ENCODE data around the gene XYLT1. TPM values are rescaled to one million over a fixed set of nuclear protein-coding genes. Genes with fewer than 3 reads are reported as not detected.
"Not testable (repeated sequence)": the region's sequence is repeated elsewhere in the genome, so short reads cannot be mapped to it uniquely, and the experiment has no call there.

XYLT1 gene
- total RNA-seq, 1 experiment from 2014 or later, result 12.5 TPM

DNA sequence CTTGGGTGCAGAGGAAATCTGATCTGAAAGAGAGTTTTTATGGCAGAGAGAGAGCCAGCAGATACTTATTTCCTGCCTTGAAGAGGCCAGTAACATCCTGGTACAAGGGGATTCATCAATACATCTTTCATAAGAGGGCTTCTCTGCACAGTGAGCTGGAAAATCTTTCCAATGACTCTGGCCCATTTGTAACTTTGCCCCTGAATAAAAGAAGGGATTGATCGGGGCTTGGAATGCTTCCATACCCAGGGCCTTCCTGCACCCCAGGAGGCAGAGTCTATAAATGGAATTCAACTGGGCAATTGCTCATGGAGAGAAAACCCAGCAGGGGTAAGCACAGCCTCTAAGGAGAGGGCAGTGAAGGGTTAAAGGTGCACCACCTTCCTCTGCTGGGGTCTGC is 163.3 kb downstream of the XYLT1 start:
- no peak overlapping the region for H3K4me3 Mint-ChIP-seq (ENCODE audit: unreplicated experiment)
- H3K4me1 ChIP-seq, result peaks cover 32% of the 10 kb centered on the region
- intact Hi-C loops (cut with micrococcal nuclease; ENCODE audit: unreplicated experiment), result loop anchor here (10.0 kb wide), 1 partner anchor 157 kb away; no protein-coding TSS in a partner anchor
- no TSS peak for BruUV-seq (replicated peaks)
- H3K36me3 Mint-ChIP-seq (ENCODE audit: insufficient read depth, unreplicated experiment), result peaks cover 6% of the 10 kb centered on the region
- TF ChIP-seq, protein P1, sequence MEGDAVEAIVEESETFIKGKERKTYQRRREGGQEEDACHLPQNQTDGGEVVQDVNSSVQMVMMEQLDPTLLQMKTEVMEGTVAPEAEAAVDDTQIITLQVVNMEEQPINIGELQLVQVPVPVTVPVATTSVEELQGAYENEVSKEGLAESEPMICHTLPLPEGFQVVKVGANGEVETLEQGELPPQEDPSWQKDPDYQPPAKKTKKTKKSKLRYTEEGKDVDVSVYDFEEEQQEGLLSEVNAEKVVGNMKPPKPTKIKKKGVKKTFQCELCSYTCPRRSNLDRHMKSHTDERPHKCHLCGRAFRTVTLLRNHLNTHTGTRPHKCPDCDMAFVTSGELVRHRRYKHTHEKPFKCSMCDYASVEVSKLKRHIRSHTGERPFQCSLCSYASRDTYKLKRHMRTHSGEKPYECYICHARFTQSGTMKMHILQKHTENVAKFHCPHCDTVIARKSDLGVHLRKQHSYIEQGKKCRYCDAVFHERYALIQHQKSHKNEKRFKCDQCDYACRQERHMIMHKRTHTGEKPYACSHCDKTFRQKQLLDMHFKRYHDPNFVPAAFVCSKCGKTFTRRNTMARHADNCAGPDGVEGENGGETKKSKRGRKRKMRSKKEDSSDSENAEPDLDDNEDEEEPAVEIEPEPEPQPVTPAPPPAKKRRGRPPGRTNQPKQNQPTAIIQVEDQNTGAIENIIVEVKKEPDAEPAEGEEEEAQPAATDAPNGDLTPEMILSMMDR (IDR thresholded peaks at IDR 0.05; ENCODE audit: insufficient read depth in 1 of 2, low read depth in 1 of 2, low read length in 1 of 2, severe bottlenecking in 1 of 2, unreplicated experiment in 1 of 2), result no peak
- H3K36me3 ChIP-seq (ENCODE audit: control insufficient read depth, insufficient read depth, low read length), result no peaks in the 10 kb centered on the region
- no peak overlapping the region for H3K27ac Mint-ChIP-seq (ENCODE audit: unreplicated experiment)
- no peak overlapping the region for H3K4me3 ChIP-seq (ENCODE audit: low read depth, low read length)
- DNase-seq, result no peak
- no peaks in the 10 kb centered on the region for H3K27me3 ChIP-seq (replicated peaks; ENCODE audit: control insufficient read depth, insufficient read depth, low read length)
- no peaks in the 10 kb centered on the region for H3K9me3 Mint-ChIP-seq (ENCODE audit: unreplicated experiment)
- no peaks in the 10 kb centered on the region for H3K9me3 ChIP-seq
- ChIA-PET POLR2A (no interaction called here), CTCF (no interaction called here)
- peaks cover 23% of the 10 kb centered on the region for H3K4me1 Mint-ChIP-seq (ENCODE audit: low read depth, unreplicated experiment)
- no peaks in the 10 kb centered on the region for H3K27me3 Mint-ChIP-seq (ENCODE audit: insufficient read depth, unreplicated experiment)

DNA sequence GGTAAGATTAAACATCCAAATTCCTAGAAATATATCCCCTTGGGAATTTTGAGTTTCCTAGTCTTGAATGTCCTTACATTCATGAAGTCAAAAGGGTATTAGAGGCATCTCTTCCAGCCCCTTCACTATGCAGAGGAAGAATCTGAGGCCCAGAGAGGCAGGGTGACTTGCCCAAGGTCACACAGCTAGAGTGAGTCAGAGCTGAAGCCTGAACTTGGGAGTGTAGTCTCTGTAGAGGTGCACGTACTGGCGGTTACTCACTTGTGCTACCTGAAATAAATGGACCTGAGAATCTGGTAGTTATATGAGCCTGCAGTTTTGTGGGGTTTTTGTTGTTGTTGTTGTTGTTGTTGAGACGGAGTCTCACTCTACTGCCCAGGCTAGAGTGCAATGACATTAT is 164.0 kb downstream of the XYLT1 start:
- H3K4me1 Mint-ChIP-seq (ENCODE audit: low read depth, unreplicated experiment), result peaks cover 25% of the 10 kb centered on the region
- no TSS peak for BruUV-seq (replicated peaks)
- no peaks in the 10 kb centered on the region for H3K9me3 Mint-ChIP-seq (ENCODE audit: unreplicated experiment)
- TF ChIP-seq, protein P1 (IDR thresholded peaks at IDR 0.05; ENCODE audit: insufficient read depth in 1 of 2, low read depth in 1 of 2, low read length in 1 of 2, severe bottlenecking in 1 of 2, unreplicated experiment in 1 of 2), result no peak
- H3K27ac Mint-ChIP-seq (ENCODE audit: unreplicated experiment), result no peak overlapping the region
- Histone ChIP-seq H3K9me3 (no peaks in the 10 kb centered on the region), H3K4me3 (ENCODE audit: low read depth, low read length) (no peak overlapping the region), H3K27me3 (replicated peaks; ENCODE audit: control insufficient read depth, insufficient read depth, low read length) (no peaks in the 10 kb centered on the region), H3K4me1 (peaks cover 40% of the 10 kb centered on the region), H3K36me3 (ENCODE audit: control insufficient read depth, insufficient read depth, low read length) (no peaks in the 10 kb centered on the region)
- CTCF ChIA-PET, result no interaction called here
- no peak for DNase-seq
- H3K4me3 Mint-ChIP-seq (ENCODE audit: unreplicated experiment), result no peak overlapping the region
- POLR2A ChIA-PET, result no interaction called here
- peaks cover 6% of the 10 kb centered on the region for H3K36me3 Mint-ChIP-seq (ENCODE audit: insufficient read depth, unreplicated experiment)
- H3K27me3 Mint-ChIP-seq (ENCODE audit: insufficient read depth, unreplicated experiment), result no peaks in the 10 kb centered on the region
- intact Hi-C loops (cut with micrococcal nuclease; ENCODE audit: unreplicated experiment), result loop anchor here (10.0 kb wide), 1 partner anchor 158 kb away; no protein-coding TSS in a partner anchor

DNA sequence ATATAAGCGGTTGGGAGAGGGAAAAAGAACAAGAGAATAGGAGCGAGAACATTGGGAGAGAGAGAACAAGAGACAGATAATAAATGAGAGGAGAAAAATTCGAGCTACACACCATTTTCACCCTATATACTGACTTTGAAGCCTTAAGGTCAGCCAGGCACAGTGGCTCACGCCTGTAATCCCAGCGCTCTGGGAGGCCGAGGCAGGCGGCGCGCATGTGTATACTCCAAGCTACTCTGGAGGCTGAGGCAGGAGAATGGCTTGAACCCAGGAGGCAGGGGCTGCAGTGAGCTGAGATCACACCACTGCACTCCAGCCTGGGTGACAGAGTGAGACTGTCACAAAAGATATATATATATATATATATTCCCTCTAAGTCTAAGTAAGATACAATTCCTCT is 164.5 kb downstream of the XYLT1 start:
- CTCF ChIA-PET; BruUV-seq (replicated peaks); H3K36me3 ChIP-seq (ENCODE audit: control insufficient read depth, insufficient read depth, low read length); DNase-seq; H3K27me3 Mint-ChIP-seq (ENCODE audit: insufficient read depth, unreplicated experiment); POLR2A ChIA-PET; H3K4me3 ChIP-seq (ENCODE audit: low read depth, low read length); H3K4me3 Mint-ChIP-seq (ENCODE audit: unreplicated experiment); H3K9me3 ChIP-seq; H3K27me3 ChIP-seq (replicated peaks; ENCODE audit: control insufficient read depth, insufficient read depth, low read length); H3K36me3 Mint-ChIP-seq (ENCODE audit: insufficient read depth, unreplicated experiment); H3K9me3 Mint-ChIP-seq (ENCODE audit: unreplicated experiment): not testable (repeated sequence)
- peaks cover 25% of the 10 kb centered on the region for H3K4me1 Mint-ChIP-seq (ENCODE audit: low read depth, unreplicated experiment)
- peak overlapping the region; percentile 34 for H3K27ac Mint-ChIP-seq (ENCODE audit: unreplicated experiment)
- intact Hi-C loops (cut with micrococcal nuclease; ENCODE audit: unreplicated experiment), result loop anchor here (10.0 kb wide), 1 partner anchor 159 kb away; no protein-coding TSS in a partner anchor
- H3K4me1 ChIP-seq, result peaks cover 45% of the 10 kb centered on the region

GRCh38 chr16:17305694-17306093 is 165.1 kb downstream of the XYLT1 start:
- CTCF ChIA-PET, result no interaction called here
- intact Hi-C loops (cut with micrococcal nuclease; ENCODE audit: unreplicated experiment), result loop anchor here (10.0 kb wide), 1 partner anchor 159 kb away; no protein-coding TSS in a partner anchor

More at GRCh38 chr16:17305694-17306093, 165.1 kb downstream of the XYLT1 start:
- H3K36me3 Mint-ChIP-seq (ENCODE audit: insufficient read depth, unreplicated experiment), result peaks cover 6% of the 10 kb centered on the region
- TF ChIP-seq, protein P1 (IDR thresholded peaks at IDR 0.05; ENCODE audit: insufficient read depth in 1 of 2, low read depth in 1 of 2, low read length in 1 of 2, severe bottlenecking in 1 of 2, unreplicated experiment in 1 of 2), result no peak
- H3K27me3 Mint-ChIP-seq (ENCODE audit: insufficient read depth, unreplicated experiment), result no peaks in the 10 kb centered on the region
- Histone ChIP-seq H3K36me3 (ENCODE audit: control insufficient read depth, insufficient read depth, low read length) (no peaks in the 10 kb centered on the region), H3K4me1 (peaks cover 45% of the 10 kb centered on the region), H3K4me3 (ENCODE audit: low read depth, low read length) (no peak overlapping the region), H3K27me3 (replicated peaks; ENCODE audit: control insufficient read depth, insufficient read depth, low read length) (no peaks in the 10 kb centered on the region), H3K9me3 (no peaks in the 10 kb centered on the region)
- H3K4me3 Mint-ChIP-seq (ENCODE audit: unreplicated experiment), result no peak overlapping the region
- BruUV-seq (replicated peaks), result no TSS peak
- peak overlapping the region; percentile 34 for H3K27ac Mint-ChIP-seq (ENCODE audit: unreplicated experiment)
- H3K4me1 Mint-ChIP-seq (ENCODE audit: low read depth, unreplicated experiment), result peaks cover 25% of the 10 kb centered on the region
- POLR2A ChIA-PET, result no interaction called here
- no peaks in the 10 kb centered on the region for H3K9me3 Mint-ChIP-seq (ENCODE audit: unreplicated experiment)
- DNase-seq, result no peak
